GM23338 (cell line): Measurements from ENCODE around the gene MAST4. TPM values are rescaled to one million over a fixed set of nuclear protein-coding genes. Genes with fewer than 3 reads are reported as not detected.

ENCODE experiments used
- ATAC-seq: fragments of 200-7000 bp; cut with Tn5 transposase; 3 replicates; pipeline ENCODE4 v1.9.1; 2020
- DNase-seq: peaks from one replicate; pipeline ENCODE4 v3.0.0-alpha.2; 2015; ENCODE audit warnings: low spot score
- H2AFZ ChIP-seq: fragments of 200-600 bp; sonication (generic); 2 replicates; pipeline ENCODE4 v1.8.0; 2016; ENCODE audit warnings: antibody characterized with exemption, mild to moderate bottlenecking, moderate library complexity
- H3F3A ChIP-seq: fragments of 200-600 bp; sonication (generic); replicated peaks from 2 replicates; pipeline ENCODE4 v1.8.0; 2017; ENCODE audit warnings: antibody characterized with exemption, mixed run types, low read depth
- H3K27ac ChIP-seq: fragments of 200-600 bp; sonication (generic); 2 replicates; pipeline ENCODE4 v1.6.1; 2016; ENCODE audit warnings: low read depth
- H3K27me3 ChIP-seq: fragments of 200-600 bp; sonication (generic); 2 replicates; pipeline ENCODE4 v1.8.0; 2016; ENCODE audit warnings: mild to moderate bottlenecking, mixed run types, moderate library complexity; ENCODE audit not compliant: insufficient read depth
- H3K36me3 ChIP-seq: fragments of 200-600 bp; sonication (generic); 2 replicates; pipeline ENCODE4 v1.8.0; 2016; ENCODE audit warnings: mild to moderate bottlenecking; ENCODE audit not compliant: insufficient read depth
- H3K4me1 ChIP-seq: fragments of 200-600 bp; sonication (generic); 2 replicates; pipeline ENCODE4 v1.8.0; 2016; ENCODE audit warnings: mild to moderate bottlenecking, moderate library complexity; ENCODE audit not compliant: insufficient read depth
- H3K4me2 ChIP-seq: fragments of 200-600 bp; sonication (generic); 2 replicates; pipeline ENCODE4 v1.7.1; 2017; ENCODE audit warnings: mixed run types
- H3K4me3 ChIP-seq: fragments of 200-600 bp; sonication (generic); 2 replicates; pipeline ENCODE4 v1.6.1; 2016; ENCODE audit warnings: mixed run types
- H3K79me2 ChIP-seq: fragments of 200-600 bp; sonication (generic); replicated peaks from 2 replicates; pipeline ENCODE4 v1.8.0; 2017; ENCODE audit warnings: mild to moderate bottlenecking; ENCODE audit not compliant: insufficient read depth
- H3K9me2 ChIP-seq: fragments of 200-600 bp; sonication (generic); 2 replicates; pipeline ENCODE4 v1.8.0; 2017; ENCODE audit not compliant: insufficient read depth
- H4K20me1 ChIP-seq: fragments of 200-600 bp; sonication (generic); replicated peaks from 2 replicates; pipeline ENCODE4 v1.8.0; 2017; ENCODE audit warnings: mild to moderate bottlenecking; ENCODE audit not compliant: insufficient read depth
- H3K27ac Mint-ChIP-seq: 2 replicates; pipeline ENCODE4 v1.8.0; 2020; ENCODE audit warnings: inconsistent platforms, mild to moderate bottlenecking, moderate library complexity, mixed read lengths
- H3K27me3 Mint-ChIP-seq: 3 replicates; pipeline ENCODE4 v1.8.0; 2022; ENCODE audit warnings: low read depth, mild to moderate bottlenecking, moderate library complexity, mixed read lengths, inconsistent platforms; ENCODE audit not compliant: insufficient read depth, poor library complexity
- H3K36me3 Mint-ChIP-seq: 3 replicates; pipeline ENCODE4 v1.8.0; 2021; ENCODE audit warnings: low read depth, mild to moderate bottlenecking, inconsistent platforms, moderate library complexity, mixed read lengths
- H3K4me1 Mint-ChIP-seq: 3 replicates; pipeline ENCODE4 v1.8.0; 2020; ENCODE audit warnings: mild to moderate bottlenecking, inconsistent platforms, mixed read lengths
- H3K4me3 Mint-ChIP-seq: 3 replicates; pipeline ENCODE4 v1.8.0; 2021; ENCODE audit warnings: moderate library complexity, mild to moderate bottlenecking, inconsistent platforms, mixed read lengths
- H3K9me3 Mint-ChIP-seq: 3 replicates; pipeline ENCODE4 v1.8.0; 2020; ENCODE audit warnings: moderate library complexity, mild to moderate bottlenecking, inconsistent platforms, mixed read lengths
- CREB1 ChIP-seq: fragments of 250-450 bp; sonication (Bioruptor Pico); IDR thresholded peaks from 2 replicates; pipeline ENCODE4 v1.5.0; 2020; ENCODE audit warnings: low read depth, mild to moderate bottlenecking, moderate library complexity
- CTCF ChIP-seq, 2 experiments: fragments of 200-600 bp in 1 of 2; sonication (generic) in 1 of 2; conservative IDR thresholded peaks; 2 replicates each; pipeline versions ENCODE4 v1.5.1 to v1.6.1; 2016 to 2017; ENCODE audit warnings: antibody characterized with exemption in 2 of 2, low read depth in 2 of 2, mild to moderate bottlenecking in 2 of 2, moderate library complexity in 1 of 2
- ETS1 ChIP-seq: IDR thresholded peaks from 2 replicates; pipeline ENCODE4 v1.6.1; 2016; ENCODE audit warnings: antibody characterized with exemption
- EZH2 ChIP-seq: fragments of 200-600 bp; sonication (generic); IDR thresholded peaks from one replicate; pipeline ENCODE4 v1.8.0; 2017; ENCODE audit warnings: antibody characterized with exemption, mild to moderate bottlenecking, low read depth; ENCODE audit not compliant: unreplicated experiment
- JUNB ChIP-seq: IDR thresholded peaks from one replicate; pipeline ENCODE4 v1.6.1; 2016; ENCODE audit warnings: antibody characterized with exemption; ENCODE audit not compliant: unreplicated experiment
- POLR2AphosphoS5 ChIP-seq: IDR thresholded peaks from 2 replicates; pipeline ENCODE4 v1.6.1; 2016; ENCODE audit warnings: antibody characterized with exemption, low read depth
- REST ChIP-seq: IDR thresholded peaks from one replicate; pipeline ENCODE4 v1.6.1; 2018; ENCODE audit warnings: antibody characterized with exemption; ENCODE audit not compliant: unreplicated experiment
- STAT1 ChIP-seq: IDR thresholded peaks from one replicate; pipeline ENCODE4 v1.6.1; 2016; ENCODE audit warnings: antibody characterized with exemption; ENCODE audit not compliant: unreplicated experiment
- ZNF114 ChIP-seq: fragments of 250-450 bp; sonication (Bioruptor Pico); IDR thresholded peaks from 2 replicates; pipeline ENCODE4 v1.5.0; 2020; ENCODE audit warnings: mild to moderate bottlenecking, moderate library complexity
- ZNF462 ChIP-seq: fragments of 250-450 bp; sonication (Bioruptor Pico); IDR thresholded peaks from 2 replicates; pipeline ENCODE4 v1.5.0; 2020; ENCODE audit warnings: mild to moderate bottlenecking, moderate library complexity
- polyA plus RNA-seq: library from polyadenylated mRNA; unstranded; fragments of >200 nt; fragmentation: Nextera tagmentation; extraction: Ambion mirVana; gene quantifications from 2 replicates; pipeline ENCODE4 v1.2.1, GENCODE V29; 2016
- total RNA-seq: library from RNA; depleted of rRNA; stranded (reverse); fragments of >200 nt; shearing (Covaris generic); gene quantifications from 2 replicates; pipeline ENCODE4 v1.2.3, GENCODE V29; 2014

Gene MAST4
- total and polyA plus RNA-seq, 2 experiments from 2014 or later = 3.6 to 8.5 TPM

GRCh38 chr5:66987126-66987525 lies 390.9 kb downstream of the MAST4 start:
- TF ChIP-seq REST (no peak), POLR2AphosphoS5 (no peak), EZH2 (no peak), ZNF462 (CRISPR knock-in tag) (no peak), CREB1 (CRISPR knock-in tag) (no peak), CTCF (conservative IDR thresholded peaks at IDR 0.05; ENCODE audit: low read depth in 2 of 2) (no peak), ETS1 (no peak), STAT1 (no peak), ZNF114 (CRISPR knock-in tag) (no peak), JUNB (no peak)
- no peak overlapping the region for H3K4me3 ChIP-seq

More at GRCh38 chr5:66987126-66987525, 390.9 kb downstream of the MAST4 start:
- no peaks in the 10 kb centered on the region for H3K27me3 ChIP-seq
- H3F3A ChIP-seq = no peaks in the 10 kb centered on the region
- no peak overlapping the region for H3K4me2 ChIP-seq
- Mint-ChIP-seq H3K4me1 (peaks cover 43% of the 10 kb centered on the region), H3K36me3 (no peaks in the 10 kb centered on the region), H3K9me3 (no peaks in the 10 kb centered on the region), H3K27me3 (no peaks in the 10 kb centered on the region), H3K27ac (no peak overlapping the region), H3K4me3 (no peak overlapping the region)
- peaks cover 10% of the 10 kb centered on the region; the same call in 1 of the 2 replicates for H3K4me1 ChIP-seq
- H3K79me2 ChIP-seq = no peaks in the 10 kb centered on the region
- DNase-seq (no peak), ATAC-seq (no peak)
- H3K27ac ChIP-seq = no peak overlapping the region
- no peaks in the 10 kb centered on the region for H4K20me1 ChIP-seq
- H3K36me3 ChIP-seq = no peaks in the 10 kb centered on the region
- no peaks in the 10 kb centered on the region for H3K9me2 ChIP-seq
- H2AFZ ChIP-seq = no peak overlapping the region
